NCI-H446 (cell line): Measurements from ENCODE around the gene TCF20.

ENCODE experiments used
- DNase-seq, 2 experiments: peaks; one replicate each; lab custom pipeline; 2025; lab: John Stamatoyannopoulos, UW

TCF20 gene

GRCh38 chr22:42282252-42282942 lies 11.9 kb upstream of the TCF20 start:
- no peak for DNase-seq

- no peak for DNase-seq
These were observed 11.3 kb upstream of the TCF20 start for GRCh38 chr22:42281706-42282251.

- DNase-seq: no peak
These were observed 10.8 kb upstream of the TCF20 start for GRCh38 chr22:42281284-42281683.

- DNase-seq: no peak
These were observed 10.4 kb upstream of the TCF20 start for GRCh38 chr22:42280836-42281235.

GRCh38 chr22:42280140-42280539 lies 9.7 kb upstream of the TCF20 start:
- DNase-seq: no peak

GRCh38 chr22:42279425-42280020 lies 9.1 kb upstream of the TCF20 start:
- no peak for DNase-seq

- peak in 1 of 2 experiments; percentile 34 for DNase-seq
These were observed 7.7 kb upstream of the TCF20 start for GRCh38 chr22:42277988-42278776.

GRCh38 chr22:42277232-42277753 lies 6.8 kb upstream of the TCF20 start:
- DNase-seq: no peak

- DNase-seq: no peak
These were observed 5.5 kb upstream of the TCF20 start for GRCh38 chr22:42275970-42276369.

GRCh38 chr22:42275176-42275575 lies 4.7 kb upstream of the TCF20 start:
- DNase-seq: no peak

- peak in 1 of 2 experiments; percentile 43 for DNase-seq
These were observed 3.5 kb upstream of the TCF20 start for GRCh38 chr22:42273855-42274451.

- no peak for DNase-seq
These were observed 2.1 kb upstream of the TCF20 start for GRCh38 chr22:42272431-42272999.

GRCh38 chr22:42271906-42272305 lies 1.5 kb upstream of the TCF20 start:
- DNase-seq: no peak

GRCh38 chr22:42271191-42271813 lies 849 bp upstream of the TCF20 start:
- no peak for DNase-seq

- DNase-seq: no peak
These were observed 310 bp downstream of the TCF20 start for GRCh38 chr22:42270176-42270509.

- DNase-seq: no peak
These were observed 849 bp downstream of the TCF20 start for GRCh38 chr22:42269432-42270175.

- no peak for DNase-seq
These were observed 1.5 kb downstream of the TCF20 start for GRCh38 chr22:42268852-42269410.

- no peak for DNase-seq
These were observed 5.1 kb downstream of the TCF20 start for GRCh38 chr22:42265321-42265720.

GRCh38 chr22:42263944-42264343 lies 6.5 kb downstream of the TCF20 start:
- DNase-seq: no peak

- DNase-seq: no peak
These were observed 7.5 kb downstream of the TCF20 start for GRCh38 chr22:42262964-42263363.
